GM23338 (cell line): Measurements from ENCODE around the gene DZIP1. TPM values are rescaled to one million over a fixed set of nuclear protein-coding genes. Genes with fewer than 3 reads are reported as not detected.

ENCODE experiments used
- ATAC-seq: fragments of 200-7000 bp; cut with Tn5 transposase; 3 replicates; pipeline ENCODE4 v1.9.1; 2020
- DNase-seq: peaks from one replicate; pipeline ENCODE4 v3.0.0-alpha.2; 2015; ENCODE audit warnings: low spot score
- H2AFZ ChIP-seq: fragments of 200-600 bp; sonication (generic); 2 replicates; pipeline ENCODE4 v1.8.0; 2016; ENCODE audit warnings: antibody characterized with exemption, mild to moderate bottlenecking, moderate library complexity
- H3F3A ChIP-seq: fragments of 200-600 bp; sonication (generic); replicated peaks from 2 replicates; pipeline ENCODE4 v1.8.0; 2017; ENCODE audit warnings: antibody characterized with exemption, mixed run types, low read depth
- H3K27ac ChIP-seq: fragments of 200-600 bp; sonication (generic); 2 replicates; pipeline ENCODE4 v1.6.1; 2016; ENCODE audit warnings: low read depth
- H3K27me3 ChIP-seq: fragments of 200-600 bp; sonication (generic); 2 replicates; pipeline ENCODE4 v1.8.0; 2016; ENCODE audit warnings: mild to moderate bottlenecking, mixed run types, moderate library complexity; ENCODE audit not compliant: insufficient read depth
- H3K36me3 ChIP-seq: fragments of 200-600 bp; sonication (generic); 2 replicates; pipeline ENCODE4 v1.8.0; 2016; ENCODE audit warnings: mild to moderate bottlenecking; ENCODE audit not compliant: insufficient read depth
- H3K4me1 ChIP-seq: fragments of 200-600 bp; sonication (generic); 2 replicates; pipeline ENCODE4 v1.8.0; 2016; ENCODE audit warnings: mild to moderate bottlenecking, moderate library complexity; ENCODE audit not compliant: insufficient read depth
- H3K4me2 ChIP-seq: fragments of 200-600 bp; sonication (generic); 2 replicates; pipeline ENCODE4 v1.7.1; 2017; ENCODE audit warnings: mixed run types
- H3K4me3 ChIP-seq: fragments of 200-600 bp; sonication (generic); 2 replicates; pipeline ENCODE4 v1.6.1; 2016; ENCODE audit warnings: mixed run types
- H3K79me2 ChIP-seq: fragments of 200-600 bp; sonication (generic); replicated peaks from 2 replicates; pipeline ENCODE4 v1.8.0; 2017; ENCODE audit warnings: mild to moderate bottlenecking; ENCODE audit not compliant: insufficient read depth
- H3K9me2 ChIP-seq: fragments of 200-600 bp; sonication (generic); 2 replicates; pipeline ENCODE4 v1.8.0; 2017; ENCODE audit not compliant: insufficient read depth
- H4K20me1 ChIP-seq: fragments of 200-600 bp; sonication (generic); replicated peaks from 2 replicates; pipeline ENCODE4 v1.8.0; 2017; ENCODE audit warnings: mild to moderate bottlenecking; ENCODE audit not compliant: insufficient read depth
- H3K27ac Mint-ChIP-seq: 2 replicates; pipeline ENCODE4 v1.8.0; 2020; ENCODE audit warnings: inconsistent platforms, mild to moderate bottlenecking, moderate library complexity, mixed read lengths
- H3K27me3 Mint-ChIP-seq: 3 replicates; pipeline ENCODE4 v1.8.0; 2022; ENCODE audit warnings: low read depth, mild to moderate bottlenecking, moderate library complexity, mixed read lengths, inconsistent platforms; ENCODE audit not compliant: insufficient read depth, poor library complexity
- H3K36me3 Mint-ChIP-seq: 3 replicates; pipeline ENCODE4 v1.8.0; 2021; ENCODE audit warnings: low read depth, mild to moderate bottlenecking, inconsistent platforms, moderate library complexity, mixed read lengths
- H3K4me1 Mint-ChIP-seq: 3 replicates; pipeline ENCODE4 v1.8.0; 2020; ENCODE audit warnings: mild to moderate bottlenecking, inconsistent platforms, mixed read lengths
- H3K4me3 Mint-ChIP-seq: 3 replicates; pipeline ENCODE4 v1.8.0; 2021; ENCODE audit warnings: moderate library complexity, mild to moderate bottlenecking, inconsistent platforms, mixed read lengths
- H3K9me3 Mint-ChIP-seq: 3 replicates; pipeline ENCODE4 v1.8.0; 2020; ENCODE audit warnings: moderate library complexity, mild to moderate bottlenecking, inconsistent platforms, mixed read lengths
- CREB1 ChIP-seq: fragments of 250-450 bp; sonication (Bioruptor Pico); IDR thresholded peaks from 2 replicates; pipeline ENCODE4 v1.5.0; 2020; ENCODE audit warnings: low read depth, mild to moderate bottlenecking, moderate library complexity
- CTCF ChIP-seq, 2 experiments: fragments of 200-600 bp in 1 of 2; sonication (generic) in 1 of 2; conservative IDR thresholded peaks; 2 replicates each; pipeline versions ENCODE4 v1.5.1 to v1.6.1; 2016 to 2017; ENCODE audit warnings: antibody characterized with exemption in 2 of 2, low read depth in 2 of 2, mild to moderate bottlenecking in 2 of 2, moderate library complexity in 1 of 2
- ETS1 ChIP-seq: IDR thresholded peaks from 2 replicates; pipeline ENCODE4 v1.6.1; 2016; ENCODE audit warnings: antibody characterized with exemption
- EZH2 ChIP-seq: fragments of 200-600 bp; sonication (generic); IDR thresholded peaks from one replicate; pipeline ENCODE4 v1.8.0; 2017; ENCODE audit warnings: antibody characterized with exemption, mild to moderate bottlenecking, low read depth; ENCODE audit not compliant: unreplicated experiment
- EZH2phosphoT487 ChIP-seq: fragments of 200-600 bp; sonication (generic); IDR thresholded peaks from one replicate; pipeline ENCODE4 v1.8.1; 2018; ENCODE audit warnings: antibody characterized with exemption; ENCODE audit not compliant: unreplicated experiment
- JUNB ChIP-seq: IDR thresholded peaks from one replicate; pipeline ENCODE4 v1.6.1; 2016; ENCODE audit warnings: antibody characterized with exemption; ENCODE audit not compliant: unreplicated experiment
- NANOG ChIP-seq: IDR thresholded peaks from 2 replicates; pipeline ENCODE4 v1.6.1; 2016; ENCODE audit warnings: antibody characterized with exemption, borderline replicate concordance
- POLR2AphosphoS5 ChIP-seq: IDR thresholded peaks from 2 replicates; pipeline ENCODE4 v1.6.1; 2016; ENCODE audit warnings: antibody characterized with exemption, low read depth
- REST ChIP-seq: IDR thresholded peaks from one replicate; pipeline ENCODE4 v1.6.1; 2018; ENCODE audit warnings: antibody characterized with exemption; ENCODE audit not compliant: unreplicated experiment
- STAT1 ChIP-seq: IDR thresholded peaks from one replicate; pipeline ENCODE4 v1.6.1; 2016; ENCODE audit warnings: antibody characterized with exemption; ENCODE audit not compliant: unreplicated experiment
- ZNF114 ChIP-seq: fragments of 250-450 bp; sonication (Bioruptor Pico); IDR thresholded peaks from 2 replicates; pipeline ENCODE4 v1.5.0; 2020; ENCODE audit warnings: mild to moderate bottlenecking, moderate library complexity
- ZNF331 ChIP-seq: fragments of 250-450 bp; sonication (Bioruptor Pico); IDR thresholded peaks from 2 replicates; pipeline ENCODE4 v1.5.0; 2020; ENCODE audit warnings: low read depth, mild to moderate bottlenecking, moderate library complexity
- ZNF462 ChIP-seq: fragments of 250-450 bp; sonication (Bioruptor Pico); IDR thresholded peaks from 2 replicates; pipeline ENCODE4 v1.5.0; 2020; ENCODE audit warnings: mild to moderate bottlenecking, moderate library complexity
- polyA plus RNA-seq: library from polyadenylated mRNA; unstranded; fragments of >200 nt; fragmentation: Nextera tagmentation; extraction: Ambion mirVana; gene quantifications from 2 replicates; pipeline ENCODE4 v1.2.1, GENCODE V29; 2016
- total RNA-seq: library from RNA; depleted of rRNA; stranded (reverse); fragments of >200 nt; shearing (Covaris generic); gene quantifications from 2 replicates; pipeline ENCODE4 v1.2.3, GENCODE V29; 2014

The DZIP1 gene
- total and polyA plus RNA-seq, 2 experiments from 2014 or later = 10.6 to 24.2 TPM

- Mint-ChIP-seq H3K4me1 (no peaks in the 10 kb centered on the region), H3K27me3 (peaks cover 3% of the 10 kb centered on the region), H3K27ac (peak overlapping the region; percentile 56; the same call in 1 of the 2 replicates), H3K36me3 (peaks cover 19% of the 10 kb centered on the region), H3K4me3 (no peak overlapping the region), H3K9me3 (no peaks in the 10 kb centered on the region; the same call in 2 of the 3 replicates)
- DNase-seq (no peak), ATAC-seq (no peak)
- TF ChIP-seq ETS1 = no peak
- TF ChIP-seq CTCF (conservative IDR thresholded peaks at IDR 0.05; ENCODE audit: low read depth in 2 of 2) = no peak
- no peak for TF ChIP-seq ZNF462 (CRISPR knock-in tag)
- TF ChIP-seq ZNF331 (CRISPR knock-in tag) = no peak
- no peak for TF ChIP-seq REST
- no peak for TF ChIP-seq JUNB
- TF ChIP-seq CREB1 (CRISPR knock-in tag) = no peak
- no peak for TF ChIP-seq EZH2
- no peak for TF ChIP-seq POLR2AphosphoS5
- TF ChIP-seq EZH2phosphoT487 = no peak
- TF ChIP-seq STAT1 = no peak
- TF ChIP-seq NANOG = no peak
- no peak for TF ChIP-seq ZNF114
- Histone ChIP-seq H2AFZ (no peak overlapping the region), H3F3A (no peaks in the 10 kb centered on the region), H4K20me1 (no peaks in the 10 kb centered on the region; the same call in 1 of the 2 replicates), H3K4me2 (no peak overlapping the region), H3K27me3 (no peaks in the 10 kb centered on the region), H3K9me2 (no peaks in the 10 kb centered on the region), H3K4me1 (no peaks in the 10 kb centered on the region), H3K79me2 (no peaks in the 10 kb centered on the region), H3K36me3 (no peaks in the 10 kb centered on the region; the same call in 1 of the 2 replicates), H3K4me3 (no peak overlapping the region), H3K27ac (no peak overlapping the region)
Observed at GRCh38 chr13:95603887-95604555, 40.5 kb downstream of the DZIP1 start.
